Endodermal cell (in vitro differentiated cells): ENCODE data around the gene ZNF730. TPM values are rescaled to one million over a fixed set of nuclear protein-coding genes. Genes with fewer than 3 reads are reported as not detected.
A peak's percentile ranks its signal among the peaks of the same experiment; 100 is the strongest.

Experiments
- DNase-seq: peaks from one replicate; pipeline ENCODE4 v3.0.0-alpha.2; 2017
- H3K27ac ChIP-seq: 2 replicates; pipeline ENCODE4 v1.5.1; 2013; ENCODE audit warnings: mild to moderate bottlenecking, low read depth, low read length, moderate library complexity
- H3K27me3 ChIP-seq: 2 replicates; pipeline ENCODE4 v1.6.1; 2013; ENCODE audit warnings: mild to moderate bottlenecking, low read length, moderate library complexity; ENCODE audit not compliant: insufficient read depth, control insufficient read depth, poor library complexity, severe bottlenecking
- H3K36me3 ChIP-seq: 2 replicates; pipeline ENCODE4 v1.7.0; 2013; ENCODE audit warnings: mild to moderate bottlenecking, low read length, moderate library complexity; ENCODE audit not compliant: control insufficient read depth, insufficient read depth
- H3K4me1 ChIP-seq: one replicate; pipeline ENCODE4 v1.7.0; 2013; ENCODE audit warnings: low read length; ENCODE audit not compliant: control insufficient read depth, insufficient read depth
- H3K4me3 ChIP-seq: 2 replicates; pipeline ENCODE4 v1.5.1; 2013; ENCODE audit warnings: mild to moderate bottlenecking, low read length, moderate library complexity
- H3K9ac ChIP-seq: 2 replicates; pipeline ENCODE4 v1.6.1; 2013; ENCODE audit warnings: mild to moderate bottlenecking, low read length, moderate library complexity; ENCODE audit not compliant: poor library complexity, severe bottlenecking; ENCODE audit errors: extremely low read depth
- H3K9me3 ChIP-seq: 2 replicates; pipeline ENCODE4 v1.6.1; 2013; ENCODE audit warnings: mild to moderate bottlenecking, low read length, moderate library complexity; ENCODE audit not compliant: control insufficient read depth
- H3K27ac Mint-ChIP-seq: 2 replicates; pipeline ENCODE4 v1.8.0; 2020; ENCODE audit warnings: mixed read lengths
- H3K27me3 Mint-ChIP-seq: 2 replicates; pipeline ENCODE4 v1.8.0; 2021; ENCODE audit warnings: mild to moderate bottlenecking, mixed read lengths; ENCODE audit not compliant: insufficient read depth
- H3K36me3 Mint-ChIP-seq: 2 replicates; pipeline ENCODE4 v1.8.0; 2020; ENCODE audit warnings: low read depth, mixed read lengths
- H3K4me1 Mint-ChIP-seq: 2 replicates; pipeline ENCODE4 v1.8.0; 2020; ENCODE audit warnings: mixed read lengths
- H3K4me3 Mint-ChIP-seq: 2 replicates; pipeline ENCODE4 v1.8.0; 2020; ENCODE audit warnings: mild to moderate bottlenecking, moderate library complexity, mixed read lengths
- H3K9me3 Mint-ChIP-seq: 2 replicates; pipeline ENCODE4 v1.8.0; 2020; ENCODE audit warnings: mild to moderate bottlenecking, mixed read lengths
- CTCF ChIP-seq: fragments of 200-600 bp; sonication (generic); conservative IDR thresholded peaks from 2 replicates; pipeline ENCODE4 v1.5.0; 2021; ENCODE audit warnings: antibody characterized with exemption, mild to moderate bottlenecking
- WGBS, 2 experiments: methylation state at CpG; one replicate each; pipeline versions ENCODE4 v1.1.5 to v1.1.7; 2013; ENCODE audit warnings: missing lambda C conversion rate in 2 of 2, mixed read lengths in 1 of 2; ENCODE audit not compliant: insufficient coverage in 1 of 2, insufficient read length in 1 of 2; 5-methylcytosine and 5-hydroxymethylcytosine counted together
- long read RNA-seq, 4 experiments: library from polyadenylated mRNA in 2 of 4; library from RNA in 1 of 4; library from capped mRNA in 1 of 4; stranded (forward) in 3 of 4; unstranded in 1 of 4; transcript quantifications; one replicate each; pipeline ENCODE4 v2.0.0, GENCODE V29; 2020 to 2021; ENCODE audit warnings: inconsistent platforms in 1 of 4
- polyA plus RNA-seq, 2 experiments: library from polyadenylated mRNA; stranded (reverse); fragments of 50-300 nt; gene quantifications; one replicate each; pipeline ENCODE4 v1.2.3, GENCODE V29; 2013
- total RNA-seq, 2 donors: library from RNA; stranded (reverse); fragmentation: NEBNext Ultra II Directional in 1 of 2; extraction: Animal tissue kit (Norgen Biotek cat#: 25700) in 1 of 2; gene quantifications; 2 replicates in 1 of 2; 3 replicates in 1 of 2; pipeline ENCODE4 v1.2.1, GENCODE V29; 2021

The ZNF730 gene
- total RNA-seq, result 10 to 100 TPM; 40.3 to 83.9 TPM
- polyA plus RNA-seq (2013, experiment 1 of 2), result 21.7 TPM
- 27.6 TPM for polyA plus RNA-seq (2013, experiment 2 of 2)
- long read RNA-seq, experiment 1, partial matches to known transcripts, result 2 of 8 reads
- long read RNA-seq, experiment 1, other reads (novel, unspliced or antisense), result 6 of 8 reads
- long read RNA-seq, experiment 2, partial matches to known transcripts, result 0 of 18 reads
- long read RNA-seq, experiment 2, other reads (novel, unspliced or antisense), result 16 of 18 reads
- long read RNA-seq, experiment 3, transcript ZNF730-202 (4 exons, 2,374 nt), result major isoform, 12 of 52 reads
- long read RNA-seq, experiment 3, partial matches to known transcripts, result 2 of 52 reads
- long read RNA-seq, experiment 3, other reads (novel, unspliced or antisense), result 38 of 52 reads
- long read RNA-seq, experiment 4, partial matches to known transcripts, result 2 of 22 reads
- long read RNA-seq, experiment 4, other reads (novel, unspliced or antisense), result 16 of 22 reads

- Mint-ChIP-seq H3K4me3 (peak within 1 kb of the TSS; percentile 89), H3K36me3 (peaks cover 44% of the 10 kb centered on the region), H3K9me3 (peaks cover 14% of the 10 kb centered on the region), H3K4me1 (peaks cover 8% of the 10 kb centered on the region), H3K27me3 (no peaks in the 10 kb centered on the region), H3K27ac (peak within 1 kb of the TSS; percentile 99)
- Histone ChIP-seq H3K9me3 (peaks cover 35% of the 10 kb centered on the region), H3K36me3 (peaks cover 55% of the 10 kb centered on the region), H3K4me3 (peak within 1 kb of the TSS; percentile 97), H3K9ac (peak within 1 kb of the TSS; percentile 97), H3K4me1 (no peaks in the 10 kb centered on the region), H3K27ac (peak within 1 kb of the TSS; percentile 99), H3K27me3 (no peaks in the 10 kb centered on the region)
- 0 to 1% methylated on average over 13 to 43 of the region's 44 CpGs for WGBS, 2 experiments
- TF ChIP-seq CTCF, result no peak
- DNase-seq, result peak; percentile 99
These were observed at the start of gene ZNF730 for GRCh38 chr19:23116802-23117571. Gene ZNF730 (plus strand): TSS chr19:23117025. CDS start chr19:23117174, 149 bp downstream.

GRCh38 chr19:23070353-23071146 lies 46.3 kb upstream of the ZNF730 start:
- no peak overlapping the region for H3K27ac ChIP-seq
- no peak overlapping the region for H3K27ac Mint-ChIP-seq
- no peak overlapping the region for H3K4me3 ChIP-seq
- H3K9ac ChIP-seq, result no peak overlapping the region
- WGBS, 2 experiments, result 76 to 86% methylated on average over 30 to 43 of the region's 43 CpGs
- H3K4me1 ChIP-seq, result no peaks in the 10 kb centered on the region
- no peaks in the 10 kb centered on the region for H3K36me3 Mint-ChIP-seq
- H3K4me3 Mint-ChIP-seq, result no peak overlapping the region
- no peaks in the 10 kb centered on the region for H3K27me3 ChIP-seq
- H3K27me3 Mint-ChIP-seq, result peaks cover 15% of the 10 kb centered on the region
- peaks cover 74% of the 10 kb centered on the region for H3K9me3 Mint-ChIP-seq
- DNase-seq, result peak; percentile 75
- H3K36me3 ChIP-seq, result no peaks in the 10 kb centered on the region
- peaks cover 30% of the 10 kb centered on the region for H3K9me3 ChIP-seq
- peak; percentile 50 for TF ChIP-seq CTCF
- H3K4me1 Mint-ChIP-seq, result no peaks in the 10 kb centered on the region

GRCh38 chr19:23071147-23071511 lies 45.7 kb upstream of the ZNF730 start:
- no peak for DNase-seq
- H3K4me1 ChIP-seq, result no peaks in the 10 kb centered on the region
- no peak overlapping the region for H3K4me3 ChIP-seq
- peaks cover 24% of the 10 kb centered on the region for H3K9me3 ChIP-seq
- H3K4me3 Mint-ChIP-seq, result no peak overlapping the region
- WGBS, 2 experiments, result 50 to 72% methylated on average over 10 to 30 of the region's 30 CpGs
- H3K9me3 Mint-ChIP-seq, result peaks cover 68% of the 10 kb centered on the region
- no peaks in the 10 kb centered on the region for H3K4me1 Mint-ChIP-seq
- peaks cover 15% of the 10 kb centered on the region for H3K27me3 Mint-ChIP-seq
- H3K9ac ChIP-seq, result no peak overlapping the region
- no peaks in the 10 kb centered on the region for H3K36me3 ChIP-seq
- no peak overlapping the region for H3K27ac ChIP-seq
- H3K36me3 Mint-ChIP-seq, result no peaks in the 10 kb centered on the region
- H3K27ac Mint-ChIP-seq, result no peak overlapping the region
- H3K27me3 ChIP-seq, result no peaks in the 10 kb centered on the region
- TF ChIP-seq CTCF, result no peak
